ENCODE data around the gene PLD1. TPM values are rescaled to one million over a fixed set of nuclear protein-coding genes. Genes with fewer than 3 reads are reported as not detected.

PLD1 gene
- total and polyA plus RNA-seq, 10 of the 15 experiments (the other 5 are each of a cell fraction or from before 2014, with no cell fraction given), result 2.9 to 108 (median 3.6) TPM

- 63% methylated on average over 4 of the region's 4 CpGs for WGBS (ENCODE audit: insufficient coverage, insufficient replicate concordance, low lambda C conversion rate, missing lambda C conversion rate)
- in situ Hi-C loops (cut with MboI), result no loop called here
- Histone ChIP-seq H3K36me3 (ENCODE audit: control insufficient read depth in 2 of 2, insufficient read depth in 2 of 2, low read length in 1 of 2) (no peaks in the 10 kb centered on the region), H3K9me3 (replicated peaks; ENCODE audit: control insufficient read depth, insufficient read depth, low read length) (no peaks in the 10 kb centered on the region), H3K9ac (ENCODE audit: control insufficient read depth, insufficient read depth, low read length) (0 out of 2 replicates have a peak overlapping the region, but pooled peaks have one; percentile 16), H3K4me1 (ENCODE audit: control insufficient read depth, insufficient read depth, low read length) (peaks cover 10% of the 10 kb centered on the region), H3K79me2 (ENCODE audit: control insufficient read depth, insufficient read depth, low read length) (no peaks in the 10 kb centered on the region), H3K27ac (ENCODE audit: control insufficient read depth, insufficient read depth) (peak overlapping the region; percentile 18; the same call in 1 of the 2 replicates), H4K20me1 (ENCODE audit: control insufficient read depth, insufficient read depth) (no peaks in the 10 kb centered on the region), H3K4me2 (ENCODE audit: control insufficient read depth, insufficient read depth) (peak overlapping the region; percentile 12; the same call in 1 of the 2 replicates), H3K27me3 (replicated peaks in 1 of 2; ENCODE audit: control insufficient read depth in 2 of 2, insufficient read depth in 2 of 2, low read length in 1 of 2) (no peaks in the 10 kb centered on the region), H3K4me3 (no peak overlapping the region), H2AFZ (ENCODE audit: control insufficient read depth, low read depth, low read length) (peak overlapping the region; percentile 48)
- no peak for DNase-seq (ENCODE audit: low read depth, low spot score)
- no peak for FAIRE-seq
- no peak for TF ChIP-seq FOXM1 (IDR thresholded peaks at IDR 0.05; ENCODE audit: low read depth, low read length)
- TF ChIP-seq JUNB (IDR thresholded peaks at IDR 0.05), result no peak
- no peak for TF ChIP-seq DPF2 (IDR thresholded peaks at IDR 0.05)
- TF ChIP-seq, protein P1, sequence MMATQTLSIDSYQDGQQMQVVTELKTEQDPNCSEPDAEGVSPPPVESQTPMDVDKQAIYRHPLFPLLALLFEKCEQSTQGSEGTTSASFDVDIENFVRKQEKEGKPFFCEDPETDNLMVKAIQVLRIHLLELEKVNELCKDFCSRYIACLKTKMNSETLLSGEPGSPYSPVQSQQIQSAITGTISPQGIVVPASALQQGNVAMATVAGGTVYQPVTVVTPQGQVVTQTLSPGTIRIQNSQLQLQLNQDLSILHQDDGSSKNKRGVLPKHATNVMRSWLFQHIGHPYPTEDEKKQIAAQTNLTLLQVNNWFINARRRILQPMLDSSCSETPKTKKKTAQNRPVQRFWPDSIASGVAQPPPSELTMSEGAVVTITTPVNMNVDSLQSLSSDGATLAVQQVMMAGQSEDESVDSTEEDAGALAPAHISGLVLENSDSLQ (IDR thresholded peaks at IDR 0.05), result no peak
- no peak for TF ChIP-seq SMAD1 (IDR thresholded peaks at IDR 0.05; ENCODE audit: low read depth, partially characterized antibody)
- TF ChIP-seq RAD21 (IDR thresholded peaks at IDR 0.05; ENCODE audit: insufficient read depth, low read depth, low read length), result no peak
- TF ChIP-seq SIN3A (IDR thresholded peaks at IDR 0.05; ENCODE audit: low read depth, low read length), result no peak
- CTCF ChIA-PET, result no interaction called here
- SMC1A ChIA-PET (ENCODE audit: uncharacterized antibody, unreplicated experiment), result interaction anchor here (0.6 kb wide), 1 partner anchor 75 kb away, joined by 3 read pairs; no protein-coding TSS in a partner anchor
- peak; percentile 59 for ATAC-seq
- intact Hi-C loops (cut with micrococcal nuclease; ENCODE audit: unreplicated experiment), result no loop called here
- RAD21 ChIA-PET (ENCODE audit: unreplicated experiment), result no interaction called here
- POLR2A ChIA-PET, result no interaction called here
- no TSS peak for BruUV-seq (replicated peaks)
These were observed 253.6 kb downstream of the PLD1 start for GRCh38 chr3:171556574-171557145.

Data from GM12878 (cell line).